BLaER1 treated with 17β-estradiol and CSF1 and Interleukin-3, amounts not matched to agents 10 nM and 100 nM (cell line): ENCODE data around the gene ULBP3.
"Not testable (repeated sequence)": the region's sequence is repeated elsewhere in the genome, so short reads cannot be mapped to it uniquely, and the experiment has no call there.

Experiments used
- H3K27ac ChIP-seq, 11 experiments: shearing (Covaris generic); formaldehyde crosslinking; 2 replicates each; pipeline ENCODE4 v1.8.1; 2022
- H3K27me3 ChIP-seq, 11 experiments: shearing (Covaris generic); formaldehyde crosslinking; 2 replicates each; pipeline ENCODE4 v1.8.1; 2022
- H3K36me3 ChIP-seq, 11 experiments: shearing (Covaris generic); formaldehyde crosslinking; 2 replicates each; pipeline ENCODE4 v1.8.1; 2022
- H3K4me1 ChIP-seq, 10 experiments: shearing (Covaris generic); formaldehyde crosslinking; 2 replicates each; pipeline ENCODE4 v1.8.1; 2022
- H3K4me2 ChIP-seq, 11 experiments: shearing (Covaris generic); formaldehyde crosslinking; 2 replicates each; pipeline ENCODE4 v1.8.1; 2022
- H3K4me3 ChIP-seq, 10 experiments: shearing (Covaris generic); formaldehyde crosslinking; 2 replicates each; pipeline ENCODE4 v1.8.1; 2022
- H3K9ac ChIP-seq, 11 experiments: shearing (Covaris generic); formaldehyde crosslinking; 2 replicates each; pipeline ENCODE4 v1.8.1; 2022
- H3K9me3 ChIP-seq, 11 experiments: shearing (Covaris generic); formaldehyde crosslinking; replicated peaks in 1 of 11; 2 replicates each; pipeline ENCODE4 v1.8.1; 2022
- H4K20me1 ChIP-seq, 11 experiments: shearing (Covaris generic); formaldehyde crosslinking; 2 replicates each; pipeline ENCODE4 v1.8.1; 2022
- Cebpa-rat ChIP-seq, 11 experiments: shearing (Covaris generic); IDR thresholded peaks; 2 replicates each; pipeline ENCODE4 v1.8.1; 2022

Gene ULBP3

GRCh38 chr6:150070236-150070818, 1.4 kb upstream of the ULBP3 start:
- H4K20me1 ChIP-seq, result peaks cover 0 to 17% (median 0%) of the 10 kb centered on the region in 11 experiments; a peak in 5 of 22 replicates
- peak overlapping the region in 4 of 11 experiments; percentile 96 to 99 (median 97); a peak in 3 of 22 replicates for H3K4me2 ChIP-seq
- no peak for TF ChIP-seq Cebpa-rat (IDR thresholded peaks at IDR 0.05)
- no peak overlapping the region for H3K27ac ChIP-seq
- no peak overlapping the region for H3K9ac ChIP-seq
- H3K36me3 ChIP-seq, result peaks cover 0 to 3% (median 0%) of the 10 kb centered on the region in 11 experiments; a peak in 1 of 22 replicates
- peaks cover 20 to 43% (median 33%) of the 10 kb centered on the region in 10 experiments for H3K4me1 ChIP-seq
- H3K27me3 ChIP-seq, result peaks cover 0 to 7% (median 0%) of the 10 kb centered on the region in 11 experiments; a peak in 3 of 22 replicates
- no peaks in the 10 kb centered on the region for H3K9me3 ChIP-seq
- H3K4me3 ChIP-seq, result no peak overlapping the region

GRCh38 chr6:150069706-150070105, 785 bp upstream of the ULBP3 start:
- peaks cover 0 to 7% (median 0%) of the 10 kb centered on the region in 11 experiments; a peak in 3 of 22 replicates for H3K27me3 ChIP-seq
- peaks cover 0 to 9% (median 0%) of the 10 kb centered on the region in 11 experiments; a peak in 2 of 22 replicates for H3K36me3 ChIP-seq
- H3K4me2 ChIP-seq, result peak overlapping the region; percentile 81 to 99 (median 97)
- TF ChIP-seq Cebpa-rat (IDR thresholded peaks at IDR 0.05), result no peak
- peak overlapping the region in 2 of 11 experiments; percentile 34 to 46; a peak in 1 of 22 replicates for H3K9ac ChIP-seq
- H3K9me3 ChIP-seq, result no peaks in the 10 kb centered on the region
- H3K27ac ChIP-seq, result no peak overlapping the region
- H3K4me1 ChIP-seq, result peaks cover 20 to 43% (median 33%) of the 10 kb centered on the region in 10 experiments
- peak overlapping the region in 8 of 10 experiments; percentile 65 to 84 (median 71); a peak in 12 of 20 replicates for H3K4me3 ChIP-seq
- H4K20me1 ChIP-seq, result peaks cover 0 to 17% (median 0%) of the 10 kb centered on the region in 11 experiments; a peak in 5 of 22 replicates

- TF ChIP-seq Cebpa-rat (IDR thresholded peaks at IDR 0.05), result no peak
- Histone ChIP-seq H3K27ac (peak overlapping the region in 4 of 11 experiments; percentile 57 to 72 (median 64); a peak in 6 of 22 replicates), H3K9me3 (no peaks in the 10 kb centered on the region), H3K4me2 (peak overlapping the region; percentile 95 to 99 (median 97)), H3K36me3 (peaks cover 0 to 17% (median 4%) of the 10 kb centered on the region in 11 experiments; a peak in 3 of 22 replicates), H4K20me1 (peaks cover 0 to 17% (median 0%) of the 10 kb centered on the region in 11 experiments; a peak in 5 of 22 replicates), H3K9ac (peak overlapping the region; percentile 64 to 82 (median 77); a peak in 20 of 22 replicates), H3K4me1 (peaks cover 20 to 43% (median 33%) of the 10 kb centered on the region in 10 experiments), H3K27me3 (peaks cover 0 to 7% (median 0%) of the 10 kb centered on the region in 11 experiments; a peak in 3 of 22 replicates), H3K4me3 (peak overlapping the region; percentile 65 to 84 (median 72))
These were observed 770 bp downstream of the ULBP3 start for GRCh38 chr6:150068151-150068550.

- Histone ChIP-seq H3K36me3 (peaks cover 0 to 23% (median 9%) of the 10 kb centered on the region in 11 experiments; a peak in 7 of 22 replicates), H3K9me3 (no peaks in the 10 kb centered on the region), H3K4me1 (peaks cover 9 to 26% (median 24%) of the 10 kb centered on the region in 10 experiments; a peak in 18 of 20 replicates), H3K27ac (no peak overlapping the region), H3K9ac (no peak overlapping the region), H3K4me2 (no peak overlapping the region), H4K20me1 (peaks cover 0 to 8% (median 0%) of the 10 kb centered on the region in 11 experiments; a peak in 3 of 22 replicates), H3K27me3 (peaks cover 0 to 7% (median 0%) of the 10 kb centered on the region in 11 experiments; a peak in 3 of 22 replicates), H3K4me3 (no peak overlapping the region)
- TF ChIP-seq Cebpa-rat (IDR thresholded peaks at IDR 0.05), result no peak
These were observed 3.8 kb downstream of the ULBP3 start for GRCh38 chr6:150065083-150065482.

GRCh38 chr6:150063640-150064039, 5.3 kb downstream of the ULBP3 start:
- H3K4me1 ChIP-seq, result peaks cover 12 to 29% (median 24%) of the 10 kb centered on the region in 10 experiments; a peak in 18 of 20 replicates
- no peak for TF ChIP-seq Cebpa-rat (IDR thresholded peaks at IDR 0.05)
- H3K4me3 ChIP-seq, result no peak overlapping the region
- H3K9me3 ChIP-seq, result no peaks in the 10 kb centered on the region
- H3K9ac ChIP-seq, result no peak overlapping the region
- no peaks in the 10 kb centered on the region for H4K20me1 ChIP-seq
- peaks cover 0 to 23% (median 9%) of the 10 kb centered on the region in 11 experiments; a peak in 7 of 22 replicates for H3K36me3 ChIP-seq
- 0 out of 22 replicates have a peak, but pooled peaks cover 0 to 7% (median 0%) of the 10 kb centered on the region in 11 experiments for H3K27me3 ChIP-seq
- H3K4me2 ChIP-seq, result no peak overlapping the region
- H3K27ac ChIP-seq, result no peak overlapping the region

- not testable (repeated sequence) for H3K9me3 ChIP-seq, H4K20me1 ChIP-seq, H3K27me3 ChIP-seq, H3K4me3 ChIP-seq, H3K27ac ChIP-seq, H3K9ac ChIP-seq
- H3K4me2 ChIP-seq, result peak overlapping the region; percentile 27 to 84 (median 69); a peak in 20 of 22 replicates
- H3K4me1 ChIP-seq, result peaks cover 6 to 19% (median 16%) of the 10 kb centered on the region in 10 experiments; a peak in 18 of 20 replicates
- peaks cover 0 to 17% (median 7%) of the 10 kb centered on the region in 11 experiments; a peak in 7 of 22 replicates for H3K36me3 ChIP-seq
These were observed 8.9 kb downstream of the ULBP3 start for GRCh38 chr6:150059973-150060372.

GRCh38 chr6:150058986-150059385, 9.9 kb downstream of the ULBP3 start:
- H3K9ac ChIP-seq, result no peak overlapping the region
- H3K4me2 ChIP-seq, result peak overlapping the region in 5 of 11 experiments; percentile 74 to 84 (median 76); a peak in 5 of 22 replicates
- no peaks in the 10 kb centered on the region for H4K20me1 ChIP-seq
- TF ChIP-seq Cebpa-rat (IDR thresholded peaks at IDR 0.05), result no peak
- H3K27ac ChIP-seq, result no peak overlapping the region
- H3K9me3 ChIP-seq, result no peaks in the 10 kb centered on the region
- no peak overlapping the region for H3K4me3 ChIP-seq
- no peaks in the 10 kb centered on the region; a peak in 2 of 22 replicates for H3K27me3 ChIP-seq
- peaks cover 6 to 19% (median 16%) of the 10 kb centered on the region in 10 experiments; a peak in 18 of 20 replicates for H3K4me1 ChIP-seq
- H3K36me3 ChIP-seq, result peaks cover 0 to 9% (median 0%) of the 10 kb centered on the region in 11 experiments; a peak in 7 of 22 replicates

- no peak overlapping the region for H3K4me3 ChIP-seq
- H3K27me3 ChIP-seq, result no peaks in the 10 kb centered on the region; a peak in 2 of 22 replicates
- H3K9ac ChIP-seq, result no peak overlapping the region
- no peak overlapping the region for H3K4me2 ChIP-seq
- H3K27ac ChIP-seq, result no peak overlapping the region
- H4K20me1 ChIP-seq, result no peaks in the 10 kb centered on the region
- no peak for TF ChIP-seq Cebpa-rat (IDR thresholded peaks at IDR 0.05)
- H3K36me3 ChIP-seq, result peaks cover 0 to 7% (median 0%) of the 10 kb centered on the region in 11 experiments; a peak in 7 of 22 replicates
- no peaks in the 10 kb centered on the region for H3K9me3 ChIP-seq
- peaks cover 6 to 19% (median 16%) of the 10 kb centered on the region in 10 experiments; a peak in 18 of 20 replicates for H3K4me1 ChIP-seq
These were observed 10.6 kb downstream of the ULBP3 start for GRCh38 chr6:150058231-150058792.
